RPMI8226 (cell line): ENCODE measurements around the gene CTDNEP1.

Source experiments
- DNase-seq: peaks from one replicate; pipeline ENCODE4 v3.0.0-alpha.2; 2015

Gene CTDNEP1

DNA sequence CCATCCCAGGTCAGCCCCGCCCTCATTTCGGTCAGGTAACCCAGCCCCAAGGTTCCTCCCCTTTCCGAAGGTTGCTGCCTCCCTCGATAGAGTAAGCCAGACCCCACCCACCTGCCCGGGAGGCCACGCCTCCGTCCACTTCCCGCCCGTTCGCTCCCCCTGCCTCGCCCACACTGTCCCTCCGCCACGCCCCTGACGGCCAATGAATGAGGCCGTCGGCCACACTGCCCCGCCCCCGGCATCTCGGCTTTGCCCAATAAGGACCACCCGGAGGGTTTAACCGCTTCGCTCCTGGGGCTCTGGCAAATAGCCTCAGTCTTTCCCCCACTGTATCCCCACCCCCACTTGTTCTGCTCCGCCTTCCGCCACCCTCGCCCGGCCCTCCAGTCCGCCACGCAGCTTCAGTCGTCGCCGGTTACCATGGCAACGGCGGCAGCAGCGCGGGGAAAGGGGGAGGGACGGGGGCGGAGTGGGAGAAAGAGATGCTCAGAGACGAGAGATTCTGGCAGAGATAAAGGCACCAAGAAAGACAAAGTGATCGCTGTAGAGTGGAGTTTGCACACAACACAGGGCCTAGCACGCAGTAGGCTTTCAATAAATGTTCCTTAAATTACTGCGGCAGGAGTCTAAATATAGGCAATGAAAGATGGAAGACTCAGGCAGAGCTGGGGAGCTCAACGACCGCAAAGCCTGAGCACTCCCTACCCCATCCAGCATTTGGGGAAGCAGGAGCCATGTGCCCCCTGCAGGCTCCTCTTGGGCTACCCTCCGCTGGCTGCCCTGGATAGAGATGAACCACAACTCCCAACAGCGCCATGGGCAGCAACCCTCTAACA, 37.0 kb downstream of the CTDNEP1 start:
- peak; percentile 96 for DNase-seq

DNA sequence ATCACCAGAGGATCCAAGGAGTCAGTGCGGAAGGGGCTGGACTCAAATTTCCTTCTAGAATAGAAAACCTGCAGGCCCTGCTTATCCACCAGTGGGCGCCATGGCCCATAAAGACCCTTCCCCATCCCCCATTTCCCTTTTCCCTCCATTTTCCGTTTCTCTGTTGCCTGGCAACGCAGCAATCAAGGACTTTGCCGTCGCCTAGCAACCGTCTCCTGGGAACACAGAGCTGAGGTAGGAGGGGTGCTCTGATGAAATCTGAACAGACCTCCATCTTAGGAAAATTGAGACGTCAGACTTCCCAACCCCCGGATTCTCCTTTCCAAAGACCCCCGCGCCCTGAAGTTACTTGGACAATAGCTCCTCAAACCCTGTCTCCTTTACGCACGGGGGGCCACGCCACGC, 37.6 kb downstream of the CTDNEP1 start:
- DNase-seq: peak; percentile 43

DNA sequence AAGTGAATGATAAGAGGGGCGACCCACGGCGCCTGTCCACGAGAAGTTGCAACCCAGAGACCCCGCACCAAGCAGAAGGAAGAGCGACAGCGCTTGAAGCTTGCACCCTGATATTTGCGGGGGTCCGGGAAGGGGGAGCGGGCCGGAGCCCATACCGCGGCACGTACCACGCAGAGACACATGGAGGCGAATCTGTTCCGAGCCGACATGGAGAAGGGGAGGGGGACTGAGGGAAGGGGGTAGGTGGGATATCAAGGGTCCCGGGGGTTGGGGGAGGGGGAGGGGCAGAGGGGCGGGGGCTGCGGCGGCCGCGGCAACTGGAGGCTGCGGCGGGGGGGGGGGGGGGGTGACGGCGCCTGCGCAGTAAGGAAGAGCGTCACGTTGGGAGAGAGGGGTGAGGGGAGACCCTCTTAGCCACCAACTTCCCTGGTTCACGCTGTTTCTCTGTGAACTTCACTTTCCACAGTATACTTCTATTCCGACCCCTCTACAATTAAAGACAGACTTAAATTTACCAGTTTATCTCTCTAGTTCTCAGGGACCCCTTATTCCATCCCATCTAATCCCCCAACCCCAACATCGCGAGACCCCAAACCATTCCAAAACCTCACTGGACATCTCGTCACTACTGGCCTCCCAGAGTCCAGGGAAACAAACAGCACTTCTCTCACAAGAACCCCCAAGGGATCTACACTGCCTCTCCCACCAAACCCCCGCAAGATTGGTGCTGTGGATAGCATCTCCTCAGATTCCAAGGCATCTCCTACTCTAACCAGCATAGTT, 39.9 kb downstream of the CTDNEP1 start:
- DNase-seq: no peak

DNA sequence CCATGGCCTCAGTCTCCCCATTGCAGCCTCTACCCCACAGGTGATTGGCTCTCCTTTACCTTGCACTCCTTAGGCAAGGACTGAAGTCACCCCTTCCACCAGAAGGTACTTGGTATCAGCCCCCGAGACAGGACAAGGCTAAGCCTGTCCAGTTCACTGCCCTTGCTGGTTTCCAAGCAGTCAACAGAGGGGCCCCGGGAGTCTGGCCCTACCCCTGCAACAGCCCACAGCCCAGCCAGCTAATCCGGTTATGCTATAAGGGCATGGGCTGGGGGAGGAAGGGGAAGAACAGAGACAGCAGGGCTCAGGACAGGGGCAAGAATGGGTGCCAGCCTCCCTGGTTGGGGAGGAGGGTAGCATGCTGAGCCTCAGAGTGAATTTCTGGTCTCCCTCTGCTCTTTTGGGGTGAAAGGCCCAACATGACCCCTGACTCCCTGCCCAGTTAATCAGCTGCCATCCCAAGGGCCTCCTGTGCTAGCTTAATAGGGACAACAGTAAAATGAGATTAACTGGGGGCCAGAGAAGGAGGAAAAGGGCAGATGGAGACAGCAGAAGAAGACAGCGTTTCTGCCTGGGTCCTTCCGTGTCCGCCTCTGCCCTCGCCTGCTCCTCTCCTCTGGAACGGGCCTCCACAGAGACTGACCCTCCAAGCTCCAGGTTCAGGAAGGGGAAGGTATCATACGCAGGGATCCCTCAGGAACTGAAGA, 42.6 kb downstream of the CTDNEP1 start:
- DNase-seq: no peak

DNA sequence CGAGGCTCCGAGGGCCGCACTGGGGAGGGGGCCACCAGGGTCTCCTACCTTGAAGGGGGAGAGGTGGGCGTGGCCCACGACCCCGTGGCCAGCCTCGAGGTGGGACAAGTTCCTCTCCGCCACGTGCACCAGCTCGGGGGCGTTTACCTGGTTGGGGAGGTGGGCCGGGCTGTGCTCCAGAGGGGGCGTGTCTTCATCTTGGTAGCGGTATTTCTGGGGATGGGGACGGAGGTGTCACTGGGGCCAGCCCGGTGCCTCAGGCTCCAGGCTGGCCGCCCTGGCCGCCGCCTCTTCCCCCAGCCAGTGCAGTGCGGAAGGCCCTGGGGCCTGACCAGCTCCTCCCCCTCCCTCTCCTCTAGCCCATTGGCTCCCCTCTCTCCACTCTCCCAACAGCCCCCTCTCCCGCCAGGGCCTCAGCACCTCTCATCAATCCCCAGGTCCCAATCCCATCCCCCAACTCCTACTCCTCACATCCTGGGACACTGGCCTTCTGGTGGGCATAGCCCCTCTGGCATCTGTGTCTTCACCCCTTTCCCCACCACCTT, 43.4 kb downstream of the CTDNEP1 start:
- no peak for DNase-seq

DNA sequence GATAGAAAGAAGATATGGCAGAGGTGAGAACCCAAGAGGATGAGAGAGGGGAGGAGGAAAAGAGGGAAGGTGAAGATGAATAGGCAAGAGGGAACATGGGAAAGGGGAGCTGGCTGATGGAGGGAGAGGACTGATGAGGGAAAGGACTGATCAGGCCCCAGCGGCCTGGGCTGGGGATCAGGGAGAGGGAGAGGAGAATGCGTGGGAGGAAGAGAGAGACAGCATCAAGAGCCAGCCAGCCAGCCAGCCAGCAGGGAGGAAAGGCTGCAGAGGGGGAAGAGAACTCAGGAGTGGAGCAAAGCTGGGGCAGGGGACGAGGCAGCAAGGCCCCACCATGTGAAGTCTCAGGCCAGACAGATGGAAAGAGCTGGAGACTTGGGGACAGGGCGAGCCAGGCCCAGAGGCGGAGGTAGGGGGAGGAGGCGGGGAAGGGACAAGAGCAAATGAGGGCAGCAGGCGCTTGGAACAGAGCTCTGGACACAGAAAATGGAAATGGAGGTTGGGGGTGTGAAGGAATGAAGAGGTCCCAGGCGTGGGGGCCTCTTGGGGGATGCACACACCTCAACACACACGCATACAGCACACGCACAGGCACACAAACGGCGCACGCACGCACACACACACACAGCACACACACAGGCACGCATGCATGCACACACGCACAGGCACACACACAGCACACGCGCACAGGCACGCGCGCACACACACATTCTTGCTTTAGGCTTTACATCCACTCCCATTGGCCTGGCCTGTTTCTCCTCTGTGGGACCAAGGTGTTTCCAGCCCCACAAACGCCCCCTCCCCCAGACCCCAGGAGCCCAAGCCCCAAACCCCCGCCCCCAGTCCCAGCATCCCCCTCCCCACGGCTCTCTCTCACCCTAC, 44.2 kb downstream of the CTDNEP1 start:
- no peak for DNase-seq

DNA sequence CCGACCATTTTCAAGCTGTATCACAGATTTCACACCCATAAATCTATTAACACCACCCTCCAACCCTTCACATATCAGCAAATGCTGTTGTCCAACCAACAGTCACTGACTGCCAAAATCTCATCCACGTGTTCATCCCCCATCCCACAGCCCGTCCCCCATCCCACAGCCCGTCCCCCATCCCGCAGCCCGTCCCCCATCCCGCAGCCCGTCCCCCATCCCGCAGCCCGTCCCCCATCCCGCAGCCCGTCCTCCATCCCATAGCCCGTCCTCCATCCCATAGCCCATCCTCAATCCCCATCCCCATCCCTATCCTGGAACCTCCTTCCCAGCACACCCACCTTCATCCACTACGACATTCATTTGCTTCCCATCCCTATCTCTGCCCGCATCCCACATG, 46.0 kb downstream of the CTDNEP1 start:
- no peak for DNase-seq

DNA sequence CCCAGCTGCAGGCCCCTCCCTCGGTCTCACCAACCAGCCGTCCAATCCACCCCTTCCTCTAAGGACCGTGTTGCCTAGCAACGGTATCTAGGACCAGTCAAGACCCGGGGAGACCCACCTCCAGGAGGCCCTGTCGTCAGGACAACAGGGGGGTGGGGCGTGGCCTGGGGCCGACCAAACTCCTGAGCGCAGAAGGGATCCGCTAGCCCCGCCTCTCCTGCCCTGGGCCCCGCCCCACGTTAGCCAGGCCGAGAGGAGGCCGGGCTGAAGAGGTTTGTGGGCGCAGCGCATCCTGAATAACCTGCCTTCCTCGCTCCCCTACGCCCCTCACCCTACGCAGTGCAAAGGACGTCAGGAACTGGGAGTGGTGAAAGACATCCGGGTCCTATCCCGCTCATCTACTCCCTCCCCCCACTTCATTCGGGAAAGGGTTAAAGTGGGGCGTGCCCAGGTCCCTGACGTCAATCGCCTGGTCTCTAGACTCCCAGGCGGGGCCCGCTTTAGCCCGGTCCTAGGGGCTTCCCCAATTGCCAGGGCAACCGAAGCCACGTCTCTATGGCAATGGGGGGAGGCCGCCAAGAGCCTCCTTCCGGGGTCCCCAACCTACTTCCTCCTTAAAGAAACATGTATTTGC, 46.6 kb downstream of the CTDNEP1 start:
- DNase-seq: peak; percentile 63

DNA sequence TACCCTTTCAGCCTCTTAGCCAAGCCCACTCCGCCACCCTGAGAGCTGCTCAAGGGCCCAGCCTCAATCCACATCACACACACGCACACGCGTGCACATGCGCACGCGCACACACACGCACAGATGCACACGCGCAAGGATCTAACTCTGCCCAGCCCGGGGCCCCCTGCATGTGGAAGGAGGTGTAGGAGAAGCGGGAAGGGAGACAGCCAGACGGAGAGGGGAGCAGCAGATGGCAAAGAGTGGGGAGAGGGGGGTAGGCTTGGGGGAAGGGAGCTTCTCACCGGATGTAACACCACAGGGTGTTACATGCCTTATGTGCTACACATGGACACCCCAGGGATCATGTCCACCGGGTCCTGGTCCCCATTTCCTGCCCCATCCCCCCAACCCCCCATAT, 47.2 kb downstream of the CTDNEP1 start:
- no peak for DNase-seq

DNA sequence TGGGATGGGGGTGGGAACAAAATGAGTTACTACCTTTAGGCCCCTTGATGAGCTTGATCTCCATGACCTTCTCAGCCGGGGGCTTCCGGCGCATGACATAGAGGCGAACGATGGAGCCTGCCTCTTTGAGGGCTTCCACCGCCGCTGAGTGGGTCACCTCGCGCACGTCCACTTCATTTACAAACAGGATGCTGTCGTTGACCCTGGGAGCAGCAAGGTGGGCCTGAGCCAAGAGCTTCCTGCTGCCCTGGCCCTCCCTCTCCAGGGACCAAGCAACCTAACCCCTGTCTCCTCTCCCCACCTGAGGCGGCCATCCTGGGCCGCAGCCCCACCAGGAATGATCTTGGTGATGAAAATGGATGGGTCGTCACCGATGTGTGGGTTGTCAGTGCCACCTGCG, 48.1 kb downstream of the CTDNEP1 start:
- no peak for DNase-seq

DNA sequence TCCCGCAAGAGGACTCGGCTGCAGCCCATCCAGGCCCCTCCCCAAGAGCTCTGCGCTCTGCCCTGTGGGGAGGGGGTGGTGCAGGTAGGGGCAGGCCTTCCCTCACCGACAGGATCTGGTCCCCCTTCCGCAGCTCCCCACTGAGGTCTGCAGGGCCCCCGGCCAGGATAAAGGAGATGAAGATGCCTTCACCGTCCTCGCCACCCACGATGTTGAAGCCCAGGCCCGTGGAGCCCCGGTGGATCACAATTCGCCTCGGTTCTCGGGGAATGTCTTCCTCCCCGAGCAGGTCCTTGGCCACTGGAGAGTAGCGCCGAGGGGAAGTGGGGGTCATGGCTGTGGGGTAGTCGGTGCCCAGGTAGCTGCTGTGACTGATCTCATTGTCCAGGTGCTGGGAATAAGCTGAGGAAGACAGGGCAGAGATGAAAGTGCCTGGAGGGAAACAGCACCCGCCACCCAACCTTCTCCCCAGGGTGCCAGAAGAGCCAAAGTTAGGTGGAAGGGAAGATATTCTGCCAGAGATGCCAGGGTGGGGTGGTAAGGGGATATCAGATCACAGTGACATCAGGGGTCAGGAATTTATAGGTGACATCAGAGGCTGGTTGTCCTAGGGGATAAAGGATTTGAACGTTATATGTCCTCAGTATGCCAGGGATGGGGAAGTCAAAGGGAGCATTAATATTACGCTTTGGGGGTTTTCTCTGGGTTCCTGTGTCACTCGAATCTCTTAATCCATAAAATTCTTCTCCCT, 54.7 kb downstream of the CTDNEP1 start:
- DNase-seq: no peak

DNA sequence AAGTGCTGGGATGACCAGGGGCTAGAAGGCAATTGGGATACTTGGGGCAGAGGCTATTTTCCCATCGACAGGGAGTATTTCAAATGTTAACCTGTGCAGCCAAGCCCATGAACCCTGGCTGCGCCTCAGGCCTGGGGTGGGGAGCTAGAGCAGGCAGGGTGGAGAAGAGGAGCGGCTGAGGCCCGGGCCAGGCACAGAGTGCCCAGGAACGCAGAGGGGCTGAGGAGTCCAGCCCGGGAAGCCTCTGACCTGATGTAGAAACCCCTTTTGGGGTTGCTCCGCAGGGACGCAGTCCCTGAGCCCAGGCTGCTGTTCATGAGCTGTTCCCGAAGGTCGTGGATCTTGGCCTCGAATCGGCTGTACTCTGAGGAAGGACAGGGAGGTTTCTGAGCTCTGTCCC, 55.6 kb downstream of the CTDNEP1 start:
- DNase-seq: no peak
